SIG-M5 treated with dmso at 0.1 percent for 504 hours (cell line): ENCODE measurements around the gene ECEL1.
"Not testable (repeated sequence)": the region's sequence is repeated elsewhere in the genome, so short reads cannot be mapped to it uniquely, and the experiment has no call there.

Experiments used
- DNase-seq: peaks from one replicate; lab custom pipeline; 2025; ENCODE audit not compliant: unreplicated experiment; lab: John Stamatoyannopoulos, UW

ECEL1 gene

DNA sequence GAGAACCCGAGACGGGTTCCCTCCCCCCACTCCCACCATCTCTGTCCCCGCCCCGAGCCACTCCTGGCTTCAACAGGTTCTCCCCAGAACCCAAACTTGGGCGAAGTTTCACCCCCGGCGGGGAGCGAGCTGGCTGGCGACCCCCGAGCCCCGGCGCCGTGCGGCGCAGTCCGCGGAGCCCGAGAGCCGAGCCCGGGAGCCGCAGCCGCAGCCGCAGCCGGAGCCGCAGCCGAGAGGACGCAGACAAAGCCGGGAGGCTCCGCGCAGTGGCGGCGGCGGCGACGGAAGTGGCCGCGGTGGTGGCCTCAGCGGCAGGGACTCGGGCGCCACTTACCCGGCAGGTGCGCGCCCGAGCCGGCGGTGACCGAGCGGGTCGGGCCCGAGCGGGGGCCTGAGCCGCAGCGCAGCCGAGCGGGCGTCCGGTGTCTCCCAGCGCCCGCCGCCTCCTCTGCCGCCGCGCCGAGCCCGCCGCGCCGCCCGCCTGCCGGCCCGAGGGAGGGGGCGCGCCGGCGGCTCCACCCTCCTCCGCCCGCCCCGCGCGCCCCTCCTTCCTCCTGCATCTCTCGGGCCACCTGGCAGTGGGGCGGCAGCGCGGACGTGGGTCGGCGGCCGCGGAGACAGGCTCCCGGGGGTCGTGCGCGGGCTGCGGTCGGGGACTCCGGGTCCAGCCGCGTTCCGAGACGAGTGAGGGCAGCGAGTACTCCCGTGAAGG, at the start of gene ECEL1:
ECEL1 (minus strand) TSS at position 450 of the 712 bp plus-strand sequence. CDS start 1,181 bp downstream, outside the sequence.
- DNase-seq: no peak

GRCh38 chr2:232537079-232537478, 49.4 kb upstream of the ECEL1 start:
- DNase-seq: no peak

GRCh38 chr2:232535761-232536530, 48.3 kb upstream of the ECEL1 start:
- no peak for DNase-seq

GRCh38 chr2:232534940-232535651, 47.5 kb upstream of the ECEL1 start:
- no peak for DNase-seq

DNA sequence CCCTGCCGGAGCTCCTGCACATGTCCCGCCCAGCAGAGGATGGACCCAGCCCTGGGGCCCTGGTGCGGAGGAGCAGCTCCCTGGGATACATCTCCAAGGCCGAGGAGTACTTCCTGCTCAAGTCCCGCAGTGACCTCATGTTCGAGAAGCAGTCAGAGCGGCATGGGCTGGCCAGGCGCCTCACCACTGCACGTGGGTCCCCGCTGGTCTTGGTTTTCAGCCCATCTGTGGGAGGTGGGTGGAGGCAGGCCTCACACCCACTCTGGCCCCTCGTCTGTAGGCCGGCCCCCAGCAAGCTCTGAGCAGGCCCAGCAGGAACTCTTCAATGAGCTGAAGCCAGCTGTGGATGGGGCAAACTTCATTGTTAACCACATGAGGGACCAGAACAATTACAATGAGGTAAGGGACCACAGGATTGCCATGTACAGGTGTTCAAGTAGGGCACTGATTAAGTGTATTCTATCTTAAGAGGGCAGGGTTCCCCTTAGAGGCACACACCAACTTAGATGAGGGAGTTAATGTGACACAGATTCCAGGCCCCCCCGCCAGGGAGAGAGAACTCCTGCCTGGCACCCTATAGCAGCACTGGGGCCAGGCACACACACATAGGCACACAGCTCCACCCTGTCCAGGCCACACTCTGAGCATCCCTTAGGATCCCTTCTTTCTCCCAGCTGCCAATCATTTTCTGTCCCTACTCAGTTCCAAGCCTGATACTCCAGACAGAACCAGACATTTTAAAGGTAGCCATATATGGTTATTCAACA, 46.5 kb upstream of the ECEL1 start:
- no peak for DNase-seq

- DNase-seq: not testable (repeated sequence)
Observed at GRCh38 chr2:232532821-232533220, 45.2 kb upstream of the ECEL1 start.

GRCh38 chr2:232532419-232532818, 44.8 kb upstream of the ECEL1 start:
- no peak for DNase-seq

DNA sequence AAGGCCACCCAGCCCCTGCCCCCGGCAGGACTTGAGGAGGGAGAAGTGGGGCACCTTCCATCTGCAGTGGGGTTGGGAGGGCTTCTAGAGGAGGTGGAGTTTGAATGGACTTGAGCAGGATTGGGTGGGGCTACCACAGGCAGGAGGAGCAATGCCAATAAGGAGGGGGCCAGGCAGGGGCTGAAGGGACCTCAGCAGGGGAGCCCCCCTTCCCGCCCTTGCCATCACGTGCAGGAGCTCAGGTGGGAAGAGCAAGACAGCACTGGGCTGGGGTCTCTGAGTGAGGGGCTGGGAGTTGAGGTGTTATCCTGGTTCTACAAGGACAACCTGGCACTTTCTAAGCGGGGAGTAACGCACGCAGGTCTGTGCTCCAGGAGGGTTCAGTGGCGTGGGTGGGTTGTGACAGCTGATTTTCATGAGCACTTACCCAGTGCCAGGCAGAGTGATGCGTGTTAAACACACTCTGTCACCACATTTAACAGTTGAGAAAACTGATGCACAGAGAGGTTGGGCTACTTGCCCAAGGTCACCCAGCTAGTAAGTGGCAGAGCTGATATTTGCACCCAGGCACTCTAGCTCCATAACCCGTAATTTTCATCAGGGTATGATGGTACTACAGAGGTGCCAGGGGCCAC, 43.1 kb upstream of the ECEL1 start:
- DNase-seq: no peak

GRCh38 chr2:232529806-232530547, 42.3 kb upstream of the ECEL1 start:
- DNase-seq: no peak

GRCh38 chr2:232528746-232529460, 41.3 kb upstream of the ECEL1 start:
- DNase-seq: no peak

GRCh38 chr2:232527905-232528470, 40.4 kb upstream of the ECEL1 start:
- DNase-seq: no peak

DNA sequence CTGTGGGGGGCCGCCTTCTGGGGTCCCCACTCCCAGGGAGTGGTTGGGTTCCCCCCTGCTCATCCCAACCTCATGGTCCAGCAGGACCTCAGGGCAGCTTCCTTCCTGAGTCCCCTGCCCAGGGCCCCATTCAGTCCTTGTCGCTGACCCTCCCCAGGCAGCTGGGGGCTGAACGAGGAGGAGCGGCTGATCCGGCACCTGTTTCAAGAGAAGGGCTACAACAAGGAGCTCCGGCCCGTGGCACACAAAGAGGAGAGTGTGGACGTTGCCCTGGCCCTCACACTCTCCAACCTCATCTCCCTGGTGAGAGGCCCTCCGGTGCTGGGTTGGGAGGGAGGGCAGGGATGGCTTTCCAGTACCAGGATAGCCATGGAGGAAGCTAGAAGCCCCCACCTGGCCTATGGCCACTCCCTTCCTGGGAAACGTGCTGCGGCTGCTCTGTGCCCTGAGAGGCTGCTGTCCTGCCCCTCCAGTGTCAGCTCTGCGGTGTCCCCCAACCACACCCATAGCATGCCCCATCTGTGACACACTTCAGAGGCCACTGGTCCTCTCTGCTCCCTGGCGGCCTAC, 38.8 kb upstream of the ECEL1 start:
- no peak for DNase-seq

DNA sequence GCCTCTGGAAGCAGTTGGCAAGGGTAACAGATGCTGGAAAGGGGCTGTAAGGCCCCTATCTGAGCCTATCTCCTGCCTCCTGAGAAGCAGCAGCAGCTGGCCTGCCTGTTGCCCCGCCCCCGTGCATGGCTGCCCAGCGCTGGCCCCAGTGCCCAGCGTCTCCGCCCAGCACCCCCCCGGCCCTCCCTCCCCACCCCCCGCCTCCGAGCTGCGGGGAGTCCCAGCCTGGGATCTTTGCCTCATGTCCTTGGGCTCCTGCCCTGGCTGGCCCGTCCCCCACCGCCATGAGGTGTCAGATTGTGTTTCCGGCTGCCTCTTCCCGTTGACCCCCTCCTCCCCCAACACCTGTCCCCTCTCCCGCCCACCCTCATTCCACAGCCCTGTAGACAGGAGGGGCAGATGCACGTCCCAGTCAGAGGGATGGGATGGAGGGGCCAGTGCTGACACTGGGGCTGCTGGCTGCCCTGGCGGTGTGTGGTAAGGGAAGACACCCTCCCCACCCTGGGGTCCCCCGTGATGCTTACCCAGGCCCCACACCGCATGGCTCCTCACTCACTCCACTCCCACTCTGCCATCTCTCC, 38.2 kb upstream of the ECEL1 start, which contains the start of gene CHRND:
CHRND (plus strand) TSS at position 370 of the 581 bp plus-strand sequence; CDS start at position 426, 56 bp downstream.
- DNase-seq: no peak

- no peak for DNase-seq
Observed at GRCh38 chr2:232525199-232525598, 37.6 kb upstream of the ECEL1 start.

- no peak for DNase-seq
Observed at GRCh38 chr2:232524771-232525170, 37.1 kb upstream of the ECEL1 start.

GRCh38 chr2:232523682-232524597, 36.3 kb upstream of the ECEL1 start:
- peak; percentile 78 for DNase-seq

DNA sequence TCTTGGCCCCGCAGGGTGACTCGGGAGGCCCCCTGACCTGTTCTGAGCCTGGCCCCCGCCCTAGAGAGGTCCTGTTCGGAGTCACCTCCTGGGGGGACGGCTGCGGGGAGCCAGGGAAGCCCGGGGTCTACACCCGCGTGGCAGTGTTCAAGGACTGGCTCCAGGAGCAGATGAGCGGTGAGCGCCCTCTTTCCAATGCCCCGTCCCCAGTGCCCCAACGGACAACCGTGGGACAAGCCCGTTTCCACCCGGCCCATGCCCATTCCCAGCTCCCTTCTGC, 35.7 kb upstream of the ECEL1 start:
- DNase-seq: no peak
